B cell (primary cell): ENCODE measurements around the gene NUP93. TPM values are rescaled to one million over a fixed set of nuclear protein-coding genes. Genes with fewer than 3 reads are reported as not detected.

Experiments used
- ATAC-seq: fragments of 200-7000 bp; cut with Tn5 transposase; one replicate; pipeline ENCODE4 v1.10.0; 2021; ENCODE audit warnings: low read depth, mild to moderate bottlenecking, moderate number of reproducible peaks, moderate library complexity
- CTCF ChIA-PET: fragments of 350-600 bp; sonication (Branson Sonifier 250); formaldehyde crosslinking; loops from one replicate; lab custom pipeline; 2021; ENCODE audit warnings: antibody characterized with exemption, inconsistent platforms; lab: Charles Lee
- POLR2A ChIA-PET: fragments of 350-600 bp; sonication (Branson Sonifier 250); formaldehyde crosslinking; loops from one replicate; lab custom pipeline; 2021; ENCODE audit warnings: antibody characterized with exemption; lab: Charles Lee
- DNase-seq: peaks from one replicate; pipeline ENCODE4 v3.0.0; 2013
- H2AFZ ChIP-seq: 2 replicates; pipeline ENCODE4 v1.6.1; 2012; ENCODE audit warnings: mild to moderate bottlenecking, low read depth, low read length; ENCODE audit not compliant: insufficient read depth, poor library complexity, severe bottlenecking
- H3K27ac ChIP-seq, 2 donors: 1 replicate in 1 of 2; 2 replicates in 1 of 2; pipeline ENCODE4 v1.5.1; 2012 to 2013; ENCODE audit warnings: low read length in 2 of 2, mild to moderate bottlenecking in 2 of 2, moderate library complexity in 1 of 2
- H3K27me3 ChIP-seq, 4 experiments: fragments of 200-600 bp in 1 of 4; sonication (generic) in 1 of 4; replicated peaks in 1 of 4; 1 replicate in 2 of 4; 2 replicates in 2 of 4; pipeline versions ENCODE4 v1.6.1 to v1.7.0; 2013 to 2016; ENCODE audit warnings: low read length in 3 of 4, mild to moderate bottlenecking in 2 of 4, mixed read lengths in 1 of 4, moderate library complexity in 1 of 4; ENCODE audit not compliant: insufficient read depth in 4 of 4, control insufficient read depth in 3 of 4; ENCODE audit errors: control extremely low read depth in 1 of 4
- H3K36me3 ChIP-seq, 2 experiments: replicated peaks in 1 of 2; 1 replicate in 1 of 2; 2 replicates in 1 of 2; pipeline versions ENCODE4 v1.6.1 to v1.7.1; 2013; ENCODE audit warnings: low read length in 1 of 2; ENCODE audit not compliant: insufficient read depth in 2 of 2, control insufficient read depth in 1 of 2; ENCODE audit errors: control extremely low read depth in 1 of 2, extremely low read depth in 1 of 2
- H3K4me1 ChIP-seq, 2 donors: fragments of 200-600 bp in 1 of 2; sonication (generic) in 1 of 2; 1 replicate in 1 of 2; 2 replicates in 1 of 2; pipeline versions ENCODE4 v1.5.1 to v1.6.1; 2013 to 2017; ENCODE audit warnings: low read length in 2 of 2; ENCODE audit not compliant: control insufficient read depth in 2 of 2, insufficient read depth in 2 of 2
- H3K4me2 ChIP-seq: replicated peaks from 2 replicates; pipeline ENCODE3; 2012; ENCODE audit warnings: mild to moderate bottlenecking, low read depth, low read length; ENCODE audit not compliant: poor library complexity, severe bottlenecking
- H3K4me3 ChIP-seq, 5 experiments: fragments of 200-600 bp in 1 of 5; sonication (generic) in 1 of 5; 1 replicate in 3 of 5; 2 replicates in 2 of 5; pipeline versions ENCODE4 v1.5.1 to v1.7.0; 2011 to 2016; ENCODE audit warnings: low read length in 4 of 5, mild to moderate bottlenecking in 4 of 5, low read depth in 2 of 5, control low read depth in 1 of 5, moderate library complexity in 1 of 5; ENCODE audit not compliant: insufficient read depth in 1 of 5; ENCODE audit errors: control extremely low read depth in 1 of 5, extremely low read depth in 1 of 5
- H3K79me2 ChIP-seq: fragments of 200-600 bp; sonication (generic); one replicate; pipeline ENCODE4 v1.6.0; 2016; ENCODE audit warnings: low read length; ENCODE audit not compliant: control insufficient read depth, insufficient read depth
- H3K9ac ChIP-seq: fragments of 200-600 bp; sonication (generic); 2 replicates; pipeline ENCODE4 v1.6.1; 2017; ENCODE audit warnings: mild to moderate bottlenecking, low read length, moderate library complexity
- H3K9me3 ChIP-seq, 3 donors: one replicate each; pipeline versions ENCODE4 v1.6.1 to v1.7.1; 2013; ENCODE audit warnings: low read length in 2 of 3; ENCODE audit not compliant: control insufficient read depth in 2 of 3, insufficient read depth in 1 of 3; ENCODE audit errors: control extremely low read depth in 1 of 3
- H4K20me1 ChIP-seq: 2 replicates; pipeline ENCODE4 v1.6.0; 2012; ENCODE audit warnings: mild to moderate bottlenecking, low read length; ENCODE audit not compliant: insufficient read depth, control insufficient read depth, poor library complexity, severe bottlenecking
- H3K27ac Mint-ChIP-seq: one replicate; pipeline ENCODE4 v1.8.0; 2021; ENCODE audit warnings: mixed read lengths
- H3K27me3 Mint-ChIP-seq: one replicate; pipeline ENCODE4 v1.8.0; 2021; ENCODE audit warnings: mixed read lengths
- H3K4me1 Mint-ChIP-seq: one replicate; pipeline ENCODE4 v1.8.0; 2021; ENCODE audit warnings: mixed read lengths
- H3K4me3 Mint-ChIP-seq: one replicate; pipeline ENCODE4 v1.8.0; 2021; ENCODE audit warnings: mixed read lengths
- H3K9me3 Mint-ChIP-seq: one replicate; pipeline ENCODE4 v1.8.0; 2022; ENCODE audit warnings: mixed read lengths; ENCODE audit not compliant: insufficient read depth
- CTCF ChIP-seq: fragments of 200-600 bp; IDR thresholded peaks from one replicate; pipeline ENCODE4 v1.8.0; 2022; ENCODE audit warnings: antibody characterized with exemption, mild to moderate bottlenecking
- EZH2 ChIP-seq: IDR thresholded peaks from 2 replicates; pipeline ENCODE4 v1.6.1; 2012; ENCODE audit warnings: borderline replicate concordance, low read depth, mild to moderate bottlenecking, moderate library complexity, low read length; ENCODE audit not compliant: insufficient read depth, poor library complexity, severe bottlenecking
- WGBS: methylation state at CpG from one replicate; pipeline ENCODE4 v1.1.5; 2013; ENCODE audit warnings: missing lambda C conversion rate; ENCODE audit not compliant: insufficient coverage; 5-methylcytosine and 5-hydroxymethylcytosine counted together
- intact Hi-C: fragments of 100-400 bp; cut with micrococcal nuclease; formaldehyde crosslinking; loops from one replicate; pipeline ENCODE4 v1.10.0; 2022
- polyA plus RNA-seq: library from polyadenylated mRNA; depleted of rRNA; stranded (reverse); fragments of >200 nt; gene quantifications from 2 replicates; pipeline ENCODE4 v1.2.3, GENCODE V29; 2012
- total RNA-seq, 2 donors: library from RNA; stranded (reverse); fragments of 120-200 nt in 1 of 2; gene quantifications; 1 replicate in 1 of 2; 2 replicates in 1 of 2; pipeline versions ENCODE4 v1.2.3 to v1.2.4, GENCODE V29; 2013 to 2022

The NUP93 gene
- total and polyA plus RNA-seq, 2 donors (not counting 1 experiment from before 2014, with no cell fraction given) = 23.6 to 64.6 TPM

- H2AFZ ChIP-seq = no peak overlapping the region
- H3K27ac ChIP-seq = no peak overlapping the region
- DNase-seq (no peak), ATAC-seq (no peak)
- no peak overlapping the region for H3K4me2 ChIP-seq
- no peak overlapping the region for H3K4me3 Mint-ChIP-seq
- no peaks in the 10 kb centered on the region for H3K9me3 Mint-ChIP-seq
- no peaks in the 10 kb centered on the region for H3K4me1 Mint-ChIP-seq
- H3K4me1 ChIP-seq = no peaks in the 10 kb centered on the region
- H3K36me3 ChIP-seq = peaks cover 4 to 74% of the 10 kb centered on the region in 2 experiments
- no peaks in the 10 kb centered on the region for H4K20me1 ChIP-seq
- CTCF ChIA-PET = interaction anchor here (1.1 kb wide), 1 partner anchor 9 kb away, joined by 3 read pairs; no protein-coding TSS in a partner anchor
- H3K27me3 Mint-ChIP-seq = no peaks in the 10 kb centered on the region
- WGBS = no CpG with 5 or more reads among the region's 5 CpGs
- H3K27me3 ChIP-seq = no peaks in the 10 kb centered on the region
- no peak overlapping the region for H3K27ac Mint-ChIP-seq
- intact Hi-C loops = no loop called here
- H3K79me2 ChIP-seq = no peaks in the 10 kb centered on the region
- no peak overlapping the region for H3K9ac ChIP-seq
- POLR2A ChIA-PET = no interaction called here
- no peak overlapping the region for H3K4me3 ChIP-seq
- no peak for TF ChIP-seq CTCF
- no peak for TF ChIP-seq EZH2
- no peaks in the 10 kb centered on the region for H3K9me3 ChIP-seq
Measured at GRCh38 chr16:56836410-56837230, 106.7 kb downstream of the NUP93 start.
